GM19025 (cell line): ENCODE data around the gene HSD17B13.

ENCODE experiments used
- ATAC-seq: cut with Tn5 transposase; IDR thresholded peaks from one replicate; pipeline ENCODE4 v1.9.1; 2021; ENCODE audit warnings: mild to moderate bottlenecking, low read depth, moderate library complexity; ENCODE audit not compliant: unreplicated experiment

The HSD17B13 gene

DNA sequence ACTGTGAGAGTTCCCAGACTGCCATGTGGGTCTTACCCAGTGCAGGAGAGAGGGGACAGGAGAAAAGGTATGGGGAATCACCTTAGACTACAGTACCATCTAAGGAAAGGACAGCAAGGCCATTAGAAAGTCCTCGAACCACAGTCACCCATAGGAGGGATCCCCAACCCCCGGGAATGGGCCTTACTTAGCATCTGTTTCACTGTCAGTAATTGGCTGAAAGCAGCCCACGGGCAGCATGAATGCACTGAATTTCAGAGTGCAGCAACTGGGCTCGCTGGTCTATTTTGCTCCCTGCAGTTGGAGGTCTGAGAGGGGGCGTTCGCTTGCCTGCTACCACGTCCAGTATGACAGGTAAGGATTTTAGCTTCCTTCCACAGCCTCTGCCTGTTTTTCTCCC lies 51.9 kb downstream of the HSD17B13 start:
- no peak for ATAC-seq

GRCh38 chr4:87270144-87270543 lies 52.5 kb downstream of the HSD17B13 start:
- no peak for ATAC-seq

- ATAC-seq = no peak
Measured at GRCh38 chr4:87268411-87268810, 54.3 kb downstream of the HSD17B13 start.

DNA sequence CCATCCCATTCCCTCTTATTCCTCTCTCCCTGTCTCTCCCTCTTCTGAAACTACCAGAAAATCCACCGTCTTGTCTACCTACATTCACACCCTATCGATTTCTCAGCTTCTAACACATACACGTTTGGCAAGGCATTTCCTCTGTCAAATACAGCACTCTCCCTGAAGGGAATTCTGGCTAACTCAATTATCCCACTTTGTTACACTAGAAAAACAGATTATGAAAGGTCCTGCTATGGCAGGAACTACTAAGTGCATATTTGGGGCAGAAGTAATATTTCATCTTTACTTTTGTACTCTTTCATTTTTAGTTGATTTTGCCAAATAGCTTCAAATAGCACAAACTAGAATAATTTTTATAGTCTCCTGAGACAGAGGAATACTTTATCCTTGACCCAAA lies 55.7 kb downstream of the HSD17B13 start:
- ATAC-seq = no peak

DNA sequence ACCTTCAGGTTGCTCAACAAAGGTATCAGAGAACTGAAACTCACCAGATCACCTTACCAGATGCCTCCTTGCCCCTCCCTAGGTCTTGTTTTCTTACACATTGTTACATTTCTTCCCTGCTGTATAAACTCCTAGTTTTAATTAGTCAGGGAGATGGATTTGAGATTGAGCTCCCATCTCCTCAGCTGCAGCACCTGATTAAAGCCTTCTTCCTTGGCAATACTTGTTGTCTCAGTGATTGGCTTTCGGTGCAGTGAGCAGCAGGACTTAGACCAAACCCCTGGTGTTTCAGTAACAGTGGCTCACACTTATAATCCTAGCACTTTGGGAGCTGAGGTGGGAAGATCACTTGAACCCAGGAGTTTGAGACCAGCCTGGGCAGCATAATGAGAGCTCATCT lies 59.8 kb downstream of the HSD17B13 start:
- no peak for ATAC-seq

- no peak for ATAC-seq
Measured at GRCh38 chr4:87260477-87260876, 62.2 kb downstream of the HSD17B13 start.

DNA sequence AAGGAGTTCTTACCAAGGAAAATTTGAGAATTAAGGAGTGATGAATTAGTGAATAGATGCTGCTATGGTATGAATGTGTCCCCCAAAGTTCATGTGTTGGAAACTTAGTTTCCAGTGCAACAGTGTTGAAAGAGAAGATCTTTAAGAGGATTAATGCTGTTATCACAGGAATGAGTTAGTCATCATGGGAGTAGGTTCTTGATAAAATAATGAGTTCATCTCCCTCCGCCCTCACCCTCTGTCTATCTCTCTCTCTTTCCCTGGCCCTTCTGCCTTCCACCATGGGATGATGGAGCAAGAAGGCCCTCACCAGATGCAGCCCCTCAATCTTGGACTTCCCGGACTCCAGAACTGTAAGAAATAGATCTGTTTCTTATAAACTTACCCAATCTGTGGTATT lies 64.0 kb downstream of the HSD17B13 start:
- no peak for ATAC-seq

DNA sequence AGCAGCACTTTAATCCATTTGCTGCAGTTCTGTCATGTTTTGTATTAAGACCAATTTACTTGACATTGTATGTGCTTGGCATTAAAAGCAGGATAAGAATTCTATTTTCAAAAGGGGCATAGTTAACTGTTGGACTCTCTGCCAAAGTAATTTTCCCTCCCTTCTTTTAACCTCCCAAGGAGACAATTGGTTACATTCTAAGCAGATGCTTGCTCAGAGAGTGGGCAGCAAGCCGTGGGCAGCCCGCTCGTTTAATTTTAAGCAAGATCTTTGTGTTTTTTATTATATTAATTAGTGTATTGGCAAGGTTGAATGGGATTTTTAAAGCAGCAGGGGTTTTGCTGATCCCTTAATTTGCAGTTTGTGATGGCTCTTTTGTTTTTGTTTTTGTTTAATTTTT lies 65.2 kb downstream of the HSD17B13 start:
- ATAC-seq = no peak

- ATAC-seq = no peak
Measured at GRCh38 chr4:87255755-87256154, 66.9 kb downstream of the HSD17B13 start.
